SIG-M5 treated with dmso at 0.1 percent for 504 hours (cell line): ENCODE data around the gene PLS3.
"Not testable (repeated sequence)": the region's sequence is repeated elsewhere in the genome, so short reads cannot be mapped to it uniquely, and the experiment has no call there.

Experiments used
- DNase-seq: peaks from one replicate; lab custom pipeline; 2025; ENCODE audit not compliant: unreplicated experiment; lab: John Stamatoyannopoulos, UW

PLS3 gene, protein sequence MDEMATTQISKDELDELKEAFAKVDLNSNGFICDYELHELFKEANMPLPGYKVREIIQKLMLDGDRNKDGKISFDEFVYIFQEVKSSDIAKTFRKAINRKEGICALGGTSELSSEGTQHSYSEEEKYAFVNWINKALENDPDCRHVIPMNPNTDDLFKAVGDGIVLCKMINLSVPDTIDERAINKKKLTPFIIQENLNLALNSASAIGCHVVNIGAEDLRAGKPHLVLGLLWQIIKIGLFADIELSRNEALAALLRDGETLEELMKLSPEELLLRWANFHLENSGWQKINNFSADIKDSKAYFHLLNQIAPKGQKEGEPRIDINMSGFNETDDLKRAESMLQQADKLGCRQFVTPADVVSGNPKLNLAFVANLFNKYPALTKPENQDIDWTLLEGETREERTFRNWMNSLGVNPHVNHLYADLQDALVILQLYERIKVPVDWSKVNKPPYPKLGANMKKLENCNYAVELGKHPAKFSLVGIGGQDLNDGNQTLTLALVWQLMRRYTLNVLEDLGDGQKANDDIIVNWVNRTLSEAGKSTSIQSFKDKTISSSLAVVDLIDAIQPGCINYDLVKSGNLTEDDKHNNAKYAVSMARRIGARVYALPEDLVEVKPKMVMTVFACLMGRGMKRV

DNA sequence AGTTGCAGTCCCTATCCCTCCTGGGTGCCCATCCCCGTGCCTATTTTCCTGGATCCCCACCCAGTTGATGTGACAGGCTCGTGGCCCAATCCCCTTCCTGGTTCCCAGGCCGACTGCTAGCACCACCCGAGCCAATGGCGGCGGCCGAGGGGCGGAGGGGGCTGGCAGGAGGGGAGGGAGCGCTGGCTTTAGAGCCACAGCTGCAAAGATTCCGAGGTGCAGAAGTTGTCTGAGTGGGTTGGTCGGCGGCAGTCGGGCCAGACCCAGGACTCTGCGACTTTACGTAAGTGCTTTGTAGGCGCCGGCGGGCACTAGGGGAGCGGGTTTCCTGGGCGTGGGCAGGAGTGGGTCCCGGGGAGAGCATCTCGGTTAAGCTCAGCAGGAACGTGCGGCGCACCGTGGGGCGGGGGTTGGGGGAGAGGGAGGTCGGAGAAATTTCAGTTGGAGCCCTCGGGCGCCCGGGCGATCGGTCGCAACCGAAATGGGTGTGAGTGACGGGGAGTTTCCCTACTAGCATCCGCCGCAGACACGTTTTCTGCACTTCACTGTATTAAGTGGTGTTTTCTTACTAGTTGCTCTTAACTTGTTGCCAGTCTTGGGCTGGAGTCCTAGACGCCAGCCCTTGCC, at the start of gene PLS3:
TSS of gene PLS3 (plus strand) at position 197 of the 627 bp plus-strand sequence. CDS start 49,077 bp downstream, outside the sequence.
- DNase-seq: no peak

DNA sequence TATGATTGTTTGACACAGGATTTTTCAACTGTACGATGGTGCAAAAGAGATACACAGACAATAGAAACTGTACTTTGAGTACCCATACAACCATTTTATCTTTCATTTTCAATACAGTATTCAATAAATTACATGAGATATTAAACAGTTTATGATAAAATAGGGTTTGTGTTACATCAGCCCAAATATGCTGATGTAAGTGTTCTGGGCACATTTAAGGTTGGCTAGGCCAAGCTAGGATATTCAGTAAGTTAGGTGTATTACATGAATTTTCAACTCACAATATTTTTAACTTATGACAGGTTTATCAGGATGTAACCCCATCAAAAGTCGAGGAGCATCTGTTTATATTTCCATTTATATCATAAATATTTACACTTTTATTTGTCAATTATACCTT, 42.9 kb upstream of the PLS3 start:
- DNase-seq: no peak

DNA sequence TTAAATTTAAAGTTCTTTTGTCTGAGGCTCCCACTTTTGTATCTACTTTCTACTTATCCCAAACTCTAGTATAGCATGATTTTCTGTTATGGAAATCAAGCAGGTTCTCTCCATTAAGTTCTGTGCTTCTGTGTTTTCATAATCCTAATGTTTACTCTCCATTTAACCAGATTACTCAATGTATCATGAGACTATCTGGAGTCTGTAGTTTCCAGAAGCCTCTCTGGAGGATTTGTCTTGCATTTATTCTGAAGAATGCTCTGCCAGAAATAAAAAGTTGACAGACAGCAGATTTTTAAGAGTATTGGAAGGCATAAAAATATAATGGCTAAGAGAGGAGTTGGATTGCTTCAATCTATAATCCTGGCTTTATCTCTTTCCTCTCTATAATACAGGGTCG, 39.2 kb upstream of the PLS3 start:
- DNase-seq: no peak

DNA sequence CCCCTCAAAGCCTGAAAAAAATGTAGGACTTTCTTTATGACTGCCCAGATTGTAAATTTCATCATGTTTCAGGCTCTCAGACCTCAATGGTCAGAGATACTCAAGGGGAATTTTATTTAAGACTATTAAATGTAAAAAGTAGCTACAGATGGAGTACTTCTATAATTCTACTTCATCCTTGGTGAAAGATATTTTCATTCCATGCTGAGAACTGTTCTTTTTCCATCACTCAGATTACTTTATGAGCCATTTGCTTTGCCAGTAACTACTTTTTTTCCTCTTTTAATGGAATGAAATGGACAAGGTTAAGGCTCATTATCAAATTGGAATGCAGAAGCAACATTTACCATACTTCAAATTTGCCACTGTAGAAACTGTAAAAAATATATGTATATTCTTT, 38.0 kb upstream of the PLS3 start:
- no peak for DNase-seq

DNA sequence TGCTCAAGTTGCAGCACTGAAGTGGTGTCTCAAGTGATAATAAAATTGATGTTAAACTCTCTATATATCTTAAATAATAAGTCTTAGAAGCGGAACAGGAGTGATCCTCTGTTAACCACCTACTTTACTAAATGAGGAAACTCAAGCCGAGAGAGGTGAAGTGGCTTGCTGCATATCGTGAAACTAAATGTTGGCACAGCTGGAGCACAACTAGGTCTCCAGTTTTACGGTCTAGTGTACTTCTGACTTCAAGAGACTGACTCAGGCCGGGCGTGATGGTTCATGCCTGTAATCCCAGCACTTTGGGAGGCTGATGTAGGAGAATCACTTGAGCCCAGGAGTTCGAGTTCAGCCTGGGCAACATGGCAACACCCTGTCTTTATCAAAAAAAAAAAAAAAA, 35.5 kb upstream of the PLS3 start:
- no peak for DNase-seq

DNA sequence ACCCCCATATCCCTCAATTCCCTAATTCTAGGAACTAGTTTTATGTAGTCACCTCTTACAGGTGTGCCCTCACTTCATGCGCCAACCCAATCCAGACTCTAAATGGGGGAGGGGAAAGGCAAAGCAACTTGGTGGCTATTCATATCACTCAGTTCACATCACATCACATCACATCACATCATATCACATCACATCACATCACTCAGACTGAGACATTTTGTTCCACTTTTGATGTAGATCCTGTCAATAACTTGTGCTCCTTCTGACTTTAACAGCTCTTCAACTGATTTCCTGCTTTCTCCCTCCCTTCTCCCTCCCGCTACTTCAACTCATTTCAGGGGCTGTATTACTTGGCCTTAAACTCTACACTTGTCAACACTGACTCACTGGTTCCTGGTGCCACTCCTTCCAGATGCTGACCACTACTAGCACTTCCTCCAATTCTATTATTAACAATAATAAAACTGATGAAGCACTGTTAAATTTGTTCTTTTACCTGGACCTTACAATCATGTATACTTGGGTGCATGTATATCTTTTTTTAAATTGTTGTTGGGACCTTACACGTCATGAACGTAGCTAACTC, 29.1 kb upstream of the PLS3 start:
- DNase-seq: no peak

DNA sequence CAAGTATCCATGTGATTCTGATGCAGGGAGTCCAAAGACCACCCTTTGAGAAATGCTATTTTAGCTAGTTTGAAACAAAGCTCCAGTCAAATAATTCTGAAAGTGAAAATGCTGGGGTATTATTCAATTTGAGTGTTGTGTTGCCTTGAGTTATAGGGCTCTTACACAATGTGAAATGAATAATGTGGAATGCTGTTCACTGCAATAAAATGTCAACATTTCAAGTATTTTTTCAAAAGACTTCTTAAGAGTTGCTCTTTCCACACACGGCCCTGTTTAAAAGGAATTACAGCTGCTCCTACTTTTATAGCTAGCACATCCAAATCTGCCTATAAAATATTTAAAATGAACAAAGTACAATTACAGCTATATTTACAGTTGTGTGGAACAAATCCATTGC, 27.5 kb upstream of the PLS3 start:
- no peak for DNase-seq

DNA sequence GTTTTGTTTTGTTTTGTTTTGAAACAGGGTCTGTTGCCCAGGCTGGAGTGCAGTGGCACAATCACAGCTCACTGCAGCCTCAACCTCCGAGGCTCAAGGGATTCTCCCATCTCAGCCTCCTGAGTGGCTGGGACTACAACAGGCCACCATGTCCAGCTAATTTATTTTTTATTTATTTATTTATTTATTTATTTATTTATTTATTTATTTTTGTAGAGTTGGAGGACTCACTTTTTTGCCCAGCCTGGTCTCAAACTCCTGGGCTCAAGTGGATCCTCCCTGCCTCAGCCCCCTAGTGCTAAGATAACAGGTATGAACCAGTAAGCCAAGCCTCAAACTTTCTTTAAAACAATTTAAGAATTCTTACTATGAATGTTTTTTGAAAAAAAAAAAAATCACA, 26.6 kb upstream of the PLS3 start:
- DNase-seq: no peak

DNA sequence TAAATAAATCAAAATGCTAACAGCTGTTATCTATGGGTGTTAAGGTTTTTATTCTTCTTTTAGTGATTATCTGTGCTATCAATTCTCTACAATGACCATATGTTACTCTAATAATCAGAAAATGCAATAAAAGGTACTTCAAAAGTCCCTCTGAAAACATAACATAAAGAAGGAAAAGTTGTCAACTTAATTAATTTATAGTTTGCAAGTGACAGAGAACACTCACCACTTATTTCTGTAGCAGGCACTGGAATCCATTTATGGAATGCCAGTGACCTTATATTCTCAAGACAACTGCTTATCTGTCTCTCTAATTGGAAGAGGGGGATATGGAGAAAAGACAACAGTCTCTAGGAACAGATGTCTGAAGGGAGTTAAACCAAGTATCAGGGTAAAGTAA, 25.6 kb upstream of the PLS3 start:
- no peak for DNase-seq

DNA sequence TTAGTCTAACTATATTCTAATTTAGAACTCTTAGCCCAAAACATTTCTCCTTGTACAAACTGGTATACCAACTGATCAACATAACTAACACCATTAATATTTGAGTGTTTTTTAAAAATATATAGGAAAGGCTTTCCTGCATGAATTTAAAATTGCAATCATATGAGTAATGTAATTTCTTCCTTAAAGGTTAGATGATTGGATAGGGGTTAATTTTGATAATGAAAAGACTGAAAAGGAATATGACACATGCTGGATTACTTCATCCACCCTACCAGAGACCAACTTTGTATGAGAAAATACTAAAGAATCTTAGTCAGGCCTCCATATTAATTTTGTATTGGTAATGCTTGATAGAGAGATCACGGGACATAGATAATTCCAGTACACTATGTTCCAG, 25.1 kb upstream of the PLS3 start:
- DNase-seq: no peak

DNA sequence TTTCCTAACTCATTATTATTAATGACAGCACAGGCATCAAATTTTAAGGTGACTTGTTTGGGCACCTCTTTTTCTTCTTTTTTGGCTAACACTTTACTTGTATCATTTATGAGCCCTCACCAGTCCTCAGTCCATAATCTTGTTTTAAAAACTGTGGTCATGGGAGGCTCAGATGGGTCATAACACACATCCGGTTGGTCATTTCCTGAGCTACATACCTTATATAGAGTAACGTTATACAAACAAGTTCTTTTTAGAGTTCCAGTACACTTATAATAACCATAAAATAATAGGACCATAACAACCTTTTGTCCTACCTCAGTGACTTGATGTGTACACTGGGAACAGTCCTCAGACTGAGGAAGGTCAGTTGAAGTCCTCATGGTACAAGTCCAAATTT, 21.1 kb upstream of the PLS3 start:
- DNase-seq: no peak

DNA sequence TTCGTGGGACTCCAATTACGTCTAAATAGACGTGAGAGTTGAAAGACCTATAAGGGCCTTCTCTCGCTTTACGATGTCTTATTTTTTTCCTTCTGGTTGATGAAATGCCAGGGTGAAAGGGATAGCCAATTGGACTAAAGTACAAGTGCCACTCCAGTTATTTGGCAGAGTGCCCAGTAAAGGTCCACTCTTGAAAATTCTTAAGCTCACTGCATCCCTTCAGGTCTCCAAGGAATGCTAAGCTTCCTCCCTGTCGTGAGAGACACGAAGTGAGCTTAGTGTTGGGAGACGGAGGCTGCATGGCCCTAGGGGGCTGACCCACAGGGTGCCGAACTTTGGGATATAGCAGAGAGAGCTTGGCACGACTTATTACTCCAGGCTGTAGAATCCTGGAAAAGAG, 19.9 kb upstream of the PLS3 start:
- DNase-seq: not testable (repeated sequence)

DNA sequence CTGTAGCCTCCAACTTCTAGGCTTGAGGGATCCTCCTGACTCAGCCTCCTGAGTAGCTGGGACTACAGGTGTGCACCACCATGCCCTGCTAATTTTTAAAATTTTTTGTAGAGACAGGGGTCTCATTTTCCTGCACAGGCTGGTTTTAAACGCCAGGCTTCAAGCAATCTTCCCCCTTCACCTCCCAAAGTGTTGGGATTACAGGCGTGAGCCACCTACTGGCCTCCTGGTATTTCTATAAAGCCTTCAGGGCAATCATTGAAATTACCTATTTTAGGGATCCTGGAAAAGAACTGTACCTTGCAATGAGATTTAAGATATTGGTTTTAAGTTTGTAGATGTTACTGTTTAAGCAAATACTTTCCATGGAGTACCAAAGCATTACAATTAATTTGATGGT, 13.5 kb upstream of the PLS3 start:
- DNase-seq: no peak

DNA sequence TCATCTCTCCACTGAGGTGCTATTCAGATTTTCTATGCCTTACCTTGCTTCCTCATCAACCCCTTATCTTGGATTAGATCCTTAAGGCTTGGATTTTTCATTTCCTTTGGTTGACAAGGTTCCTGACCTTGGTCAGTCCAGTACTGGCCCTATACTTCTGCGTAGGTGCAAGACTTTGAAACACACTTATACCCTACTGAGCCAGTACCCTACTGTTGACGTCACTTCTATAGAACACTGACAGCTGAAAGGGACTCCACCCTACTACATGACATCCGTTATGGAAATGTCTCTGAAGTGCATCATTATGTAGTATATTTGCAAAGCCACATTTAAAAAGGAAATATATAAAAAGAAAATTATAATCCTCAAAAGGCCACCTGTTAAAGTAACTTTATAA, 12.0 kb upstream of the PLS3 start:
- no peak for DNase-seq

DNA sequence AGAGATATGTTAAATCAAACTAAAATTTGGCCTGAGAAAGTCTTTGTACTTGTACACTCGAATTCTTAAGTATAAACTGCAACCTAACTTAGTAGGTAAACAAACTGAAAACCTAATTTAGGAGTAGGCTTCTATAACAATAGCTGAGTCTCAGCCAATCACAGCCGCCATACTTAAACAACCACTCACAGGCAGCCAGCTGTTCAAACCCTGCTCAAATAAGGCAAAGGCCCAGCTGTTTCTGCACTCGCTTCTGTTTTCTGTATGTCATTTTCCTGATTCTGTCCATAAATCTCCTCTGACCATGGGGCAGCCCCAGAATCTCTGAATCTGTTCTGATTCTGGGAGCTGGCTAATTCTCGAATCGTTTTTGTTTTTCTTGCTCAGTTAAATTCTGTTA, 7.8 kb upstream of the PLS3 start:
- no peak for DNase-seq

DNA sequence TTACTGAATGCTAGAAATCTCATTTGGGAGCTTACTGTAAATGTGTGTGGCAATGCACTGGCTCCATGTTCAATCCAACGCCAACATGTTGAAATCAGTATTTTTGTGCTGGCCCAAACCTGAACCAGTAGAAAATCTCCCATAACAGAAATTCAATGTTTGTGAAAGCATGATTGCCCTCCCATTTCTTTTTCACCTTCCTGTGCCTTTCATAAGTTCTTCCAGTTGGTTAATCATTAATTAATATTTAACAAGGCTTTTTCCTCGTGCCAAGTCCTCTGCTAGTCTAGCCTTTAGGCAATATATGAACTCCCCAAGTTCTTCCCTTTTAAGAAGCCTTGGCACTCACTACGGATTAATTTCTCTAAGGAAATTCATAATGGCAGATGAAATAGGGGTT, 1.3 kb upstream of the PLS3 start:
- DNase-seq: no peak

DNA sequence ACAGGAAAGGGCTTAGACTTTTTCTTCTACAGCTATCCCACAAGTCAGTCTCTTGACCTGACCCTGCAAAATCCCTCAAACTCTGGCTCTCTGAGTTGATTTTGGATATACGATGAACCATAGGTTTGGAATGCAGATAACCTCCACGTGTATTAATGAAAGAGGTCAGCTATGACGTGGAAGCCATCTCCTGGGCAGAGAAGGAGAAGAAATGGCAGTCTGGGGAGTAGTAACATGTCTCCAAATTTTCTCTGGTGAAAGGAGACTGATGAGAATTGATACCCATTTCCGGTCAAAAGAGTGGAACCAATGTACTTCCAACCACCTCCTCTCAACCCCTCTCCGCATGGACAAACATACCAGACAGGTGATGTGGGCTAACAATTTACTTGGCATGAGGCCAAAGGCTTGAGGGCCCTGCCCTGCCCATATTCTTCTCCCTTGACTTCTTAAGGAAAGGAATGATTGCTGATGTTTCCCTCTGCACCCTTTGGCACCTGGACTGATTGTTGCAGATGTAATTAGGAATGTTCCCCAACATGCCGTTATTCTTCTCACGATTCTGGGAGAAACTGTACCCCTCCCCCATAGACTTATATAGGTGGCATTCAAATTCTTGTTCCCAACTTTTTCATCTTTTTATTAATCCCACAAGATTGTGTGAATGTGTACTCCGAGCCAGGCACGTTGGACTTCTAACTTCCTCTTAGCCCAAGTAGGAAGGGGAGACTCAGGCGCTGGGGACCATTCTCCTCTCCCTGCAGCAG, 580 bp upstream of the PLS3 start:
- DNase-seq: no peak

DNA sequence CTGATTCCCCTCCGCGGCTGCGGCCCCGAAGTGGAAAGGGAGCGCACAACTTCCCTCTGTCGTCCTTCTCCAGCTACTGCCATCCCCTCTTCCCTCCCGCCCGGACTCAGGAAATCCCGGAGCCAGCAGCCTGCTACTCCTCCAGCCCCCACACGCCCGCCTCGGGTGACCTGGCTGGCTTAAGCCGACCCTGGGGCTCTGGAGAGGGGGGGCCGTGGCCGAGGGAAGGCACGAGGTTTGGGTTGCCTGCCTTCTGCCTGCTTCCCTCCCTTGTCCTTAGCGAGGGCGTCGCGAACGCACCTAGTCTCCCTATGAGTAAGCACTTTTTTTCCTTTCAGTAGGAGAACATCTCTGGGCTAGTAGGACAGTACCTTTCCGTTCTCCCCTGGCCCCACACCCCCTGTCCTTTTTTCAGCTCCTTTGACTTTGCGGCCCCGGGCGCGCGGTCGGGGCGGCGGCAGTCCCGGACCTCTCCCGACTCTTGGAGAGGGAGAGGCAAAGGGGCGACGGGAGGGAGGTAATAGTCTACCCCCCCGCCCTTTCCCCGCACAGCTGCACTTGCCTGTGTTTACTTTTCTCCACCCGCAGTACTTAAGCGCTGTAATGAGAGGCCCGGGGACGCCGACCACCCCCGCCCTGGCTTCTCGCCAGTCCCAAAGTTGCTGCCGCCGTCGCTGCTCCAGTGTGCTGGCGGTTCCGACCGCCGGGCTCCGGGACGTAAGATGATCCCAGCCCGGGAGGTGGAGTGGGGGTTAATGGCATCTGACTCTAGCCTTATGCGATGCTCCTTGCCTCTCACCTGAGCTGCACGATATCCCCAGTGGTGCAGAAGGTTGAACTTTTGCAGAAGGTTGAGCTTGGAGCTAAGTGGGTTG, 868 bp downstream of the PLS3 start:
- no peak for DNase-seq

DNA sequence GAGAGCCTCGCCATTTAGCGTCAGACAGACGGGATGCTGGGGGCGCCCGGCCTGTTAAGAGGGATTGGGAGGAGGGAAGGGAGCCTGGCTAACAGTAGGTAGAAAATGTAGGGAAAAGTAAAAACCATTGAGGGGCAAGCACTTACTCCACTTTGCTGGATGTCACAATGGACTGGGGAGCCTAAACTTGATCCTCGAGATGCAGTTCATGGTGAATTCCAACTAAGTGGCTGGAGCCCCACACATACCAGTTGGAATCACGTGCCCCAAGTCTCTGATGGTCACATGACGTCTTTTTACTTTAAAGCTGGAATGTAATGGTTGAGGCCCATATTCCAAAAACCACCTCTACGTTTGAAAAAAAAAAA, 1.5 kb downstream of the PLS3 start:
- DNase-seq: no peak

DNA sequence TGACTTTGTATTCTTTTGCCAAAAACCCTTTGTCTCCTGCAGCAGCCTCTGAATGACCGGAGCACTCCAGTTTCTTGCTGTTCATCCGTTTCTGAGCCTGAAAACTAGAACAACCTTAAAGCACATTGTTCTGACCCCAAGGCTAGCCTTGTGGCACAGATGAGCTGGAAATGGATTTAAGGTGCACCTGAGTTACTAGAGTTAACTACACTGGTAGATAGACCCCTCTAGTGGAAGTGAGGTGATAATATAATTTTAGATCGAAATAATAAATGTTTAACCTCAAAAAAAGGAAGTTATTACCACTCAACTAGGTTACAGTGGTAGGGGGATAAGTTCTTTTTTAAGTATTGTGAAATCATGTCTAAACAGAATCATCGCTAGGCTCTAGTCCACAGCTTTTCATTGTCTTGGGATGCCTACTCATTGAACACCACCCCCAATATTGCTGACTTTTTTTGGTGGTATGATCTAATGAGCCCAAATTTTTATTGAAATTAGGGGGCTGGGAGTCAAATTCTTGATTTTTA, 2.7 kb downstream of the PLS3 start:
- DNase-seq: no peak
